SH-SY5Y (cell line): Measurements from ENCODE around the gene ZNF616.

ENCODE experiments used
- GATA2 ChIP-seq: IDR thresholded peaks from 2 replicates; pipeline ENCODE4 v1.6.1; 2011; ENCODE audit warnings: mild to moderate bottlenecking, low read depth, low read length
- GATA3 ChIP-seq: IDR thresholded peaks from 2 replicates; pipeline ENCODE4 v1.6.1; 2011; ENCODE audit warnings: low read depth, mild to moderate bottlenecking, low read length, moderate library complexity

DNA sequence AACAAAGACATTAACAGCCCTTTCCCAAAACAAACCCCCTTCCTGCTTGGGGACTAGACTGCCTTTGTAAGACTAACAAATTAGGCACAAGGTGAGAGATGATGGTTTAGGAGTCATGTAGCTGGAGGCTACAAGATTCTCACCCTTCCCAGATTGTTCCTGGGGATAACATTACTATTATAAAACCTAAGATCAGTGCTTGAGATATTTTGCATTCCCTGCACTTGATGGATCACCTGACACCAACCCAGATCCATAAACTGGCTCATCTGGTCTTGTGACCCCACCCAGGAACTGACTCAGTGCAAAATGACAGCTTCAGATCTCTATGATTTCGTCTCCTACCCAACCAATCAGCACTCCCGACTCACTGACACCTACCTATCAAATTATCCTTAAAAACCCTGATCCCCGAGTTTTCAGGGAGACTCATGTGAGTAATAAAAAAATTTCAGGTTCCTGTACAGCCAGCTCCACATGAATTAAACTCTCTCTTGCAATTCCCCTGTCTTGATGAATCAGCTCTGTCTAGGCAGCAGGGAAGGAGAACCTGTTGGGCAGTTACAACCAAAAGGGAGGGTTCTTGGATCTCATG, 2.4 kb upstream of the ZNF616 start:
- TF ChIP-seq GATA3 (no peak), GATA2 (no peak)
